ENCODE measurements around the gene SORBS1.

The SORBS1 gene

DNA sequence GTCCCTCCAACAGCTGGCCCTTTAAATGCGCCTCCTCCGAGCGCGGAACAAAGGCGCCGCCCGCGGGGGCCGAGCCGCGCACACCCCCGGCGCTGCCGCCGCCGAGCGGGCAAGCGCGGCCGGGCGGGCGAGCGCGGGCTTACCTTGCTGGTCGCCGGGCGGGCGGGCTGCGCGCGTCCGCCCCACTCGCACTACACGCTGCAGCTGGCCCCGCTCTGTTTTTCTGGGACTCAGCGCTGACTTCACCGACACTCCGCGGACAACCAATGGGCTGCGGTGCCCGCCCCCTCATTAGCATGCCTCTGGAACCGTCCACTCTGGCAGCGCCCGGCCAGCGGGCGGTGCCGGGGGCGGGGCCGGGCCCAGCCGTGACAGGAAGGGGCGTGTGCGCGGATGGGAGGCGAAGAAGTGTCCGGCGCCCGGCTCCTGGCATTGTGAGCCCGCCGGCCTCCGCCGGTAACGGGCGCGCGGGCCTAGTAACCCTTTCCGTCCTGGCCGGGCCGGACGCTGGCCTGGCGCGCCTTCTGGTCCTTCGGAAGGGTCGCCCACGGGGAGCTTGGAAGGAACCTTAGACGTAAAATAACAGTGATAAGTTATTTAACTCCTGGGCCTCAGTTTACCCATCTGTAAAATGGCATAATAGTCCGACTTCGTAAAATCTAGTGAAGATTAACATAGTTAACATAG lies at the start of gene SORBS1:
Gene SORBS1 (minus strand): TSS at position 195 of the 687 bp plus-strand sequence. CDS start 120,236 bp downstream, outside the sequence.
- in situ Hi-C loops (cut with MboI; ENCODE audit: low sequenced_read_pairs), result no loop called here

DNA sequence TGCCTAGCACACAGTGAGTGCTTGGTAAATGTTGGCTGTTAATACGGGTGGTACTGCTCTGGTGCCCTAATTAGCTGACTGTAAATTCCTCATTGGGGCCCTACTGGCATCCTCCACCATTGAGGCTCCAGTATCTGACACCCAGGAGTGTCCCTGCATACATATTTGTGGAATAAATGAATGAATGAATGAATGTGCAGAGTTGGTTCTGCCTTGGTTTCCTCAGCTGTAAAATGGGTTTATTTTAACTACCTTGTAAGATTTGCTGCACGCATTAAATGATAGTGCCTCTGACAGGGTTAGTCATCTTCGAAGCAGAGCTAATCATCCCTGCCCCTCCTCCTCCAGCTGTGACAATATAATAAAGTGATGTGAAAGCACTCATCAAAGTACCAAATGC lies 49.6 kb upstream of the SORBS1 start:
- in situ Hi-C loops (cut with MboI; ENCODE audit: low sequenced_read_pairs), result no loop called here

DNA sequence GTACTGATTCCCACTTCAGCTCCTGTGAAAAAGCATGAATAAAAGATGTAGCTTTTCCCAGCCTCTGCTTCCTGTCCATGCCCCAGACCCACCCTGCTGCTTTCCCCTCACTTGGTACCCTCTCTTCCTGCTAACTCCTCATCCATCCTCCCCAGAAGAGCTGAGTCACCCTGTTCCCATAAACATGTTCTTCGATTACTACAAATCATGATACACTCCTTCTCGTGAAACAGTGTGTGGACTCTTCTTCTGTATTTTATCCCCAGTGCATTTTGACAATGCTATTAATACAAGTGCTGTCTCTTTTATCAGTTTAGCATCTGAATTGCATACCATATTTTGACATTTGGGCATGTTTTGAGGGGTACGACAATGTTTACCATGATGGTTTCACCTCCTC lies 45.8 kb upstream of the SORBS1 start:
- in situ Hi-C loops (cut with MboI; ENCODE audit: low sequenced_read_pairs), result no loop called here

DNA sequence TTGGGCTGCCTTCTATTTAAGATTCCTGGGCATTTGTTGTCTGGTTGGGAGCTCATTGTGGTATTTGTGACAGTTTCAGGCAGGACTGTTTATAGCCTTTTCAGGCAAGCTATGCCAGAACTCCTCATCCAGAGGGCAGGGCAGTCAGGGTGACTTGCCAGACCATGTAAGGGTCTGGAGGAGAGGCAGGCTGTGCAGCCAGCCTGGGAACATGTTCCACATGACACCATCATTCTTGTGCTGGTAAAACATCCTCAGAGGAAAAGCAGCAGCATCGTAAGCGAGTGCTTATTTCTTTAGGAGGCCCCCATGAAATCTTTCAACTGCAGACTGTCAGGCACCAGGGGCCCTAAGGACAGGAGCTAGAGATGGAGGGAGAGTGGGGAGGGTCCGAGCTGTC lies 44.0 kb upstream of the SORBS1 start:
- in situ Hi-C loops (cut with MboI; ENCODE audit: low sequenced_read_pairs), result no loop called here

DNA sequence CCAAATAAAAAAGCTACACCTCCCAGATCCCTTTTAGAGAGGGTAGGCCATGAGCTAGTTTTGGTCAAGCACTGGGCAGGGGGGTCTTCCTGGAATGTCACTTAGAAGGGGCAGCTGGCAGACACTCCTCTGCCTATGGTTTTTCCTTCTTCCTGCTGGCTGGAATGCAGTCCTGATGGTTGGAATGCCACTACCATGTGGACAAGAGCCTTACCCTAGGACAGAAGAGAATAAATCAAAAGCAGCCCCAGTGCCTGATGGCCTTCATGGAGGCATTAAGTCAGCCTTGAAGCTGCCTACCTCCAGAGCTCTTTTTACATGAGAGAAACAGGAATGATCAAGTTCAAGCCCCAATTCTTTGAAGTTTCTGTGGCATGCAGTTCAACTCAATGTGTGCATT lies 43.5 kb upstream of the SORBS1 start:
- in situ Hi-C loops (cut with MboI; ENCODE audit: low sequenced_read_pairs), result no loop called here

DNA sequence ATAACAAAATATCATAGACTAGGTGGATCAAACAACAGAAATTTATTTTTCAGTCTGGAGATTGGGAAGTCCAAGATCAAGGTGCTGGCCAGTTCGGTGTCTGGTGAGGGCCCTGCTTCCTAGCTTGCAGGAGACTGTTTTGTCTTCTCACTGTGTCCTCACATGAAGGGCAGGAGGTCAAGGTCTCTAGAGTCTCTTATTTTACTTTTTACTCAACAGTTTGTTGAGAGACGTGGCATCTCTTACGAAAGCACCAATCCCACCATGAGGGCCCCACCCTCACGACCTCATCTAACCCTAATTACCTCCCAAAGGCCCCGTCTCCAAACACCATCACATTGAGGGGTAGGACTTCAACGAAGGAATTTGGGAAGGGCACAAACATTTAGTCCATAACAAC lies 41.2 kb upstream of the SORBS1 start:
- in situ Hi-C loops (cut with MboI; ENCODE audit: low sequenced_read_pairs), result no loop called here

DNA sequence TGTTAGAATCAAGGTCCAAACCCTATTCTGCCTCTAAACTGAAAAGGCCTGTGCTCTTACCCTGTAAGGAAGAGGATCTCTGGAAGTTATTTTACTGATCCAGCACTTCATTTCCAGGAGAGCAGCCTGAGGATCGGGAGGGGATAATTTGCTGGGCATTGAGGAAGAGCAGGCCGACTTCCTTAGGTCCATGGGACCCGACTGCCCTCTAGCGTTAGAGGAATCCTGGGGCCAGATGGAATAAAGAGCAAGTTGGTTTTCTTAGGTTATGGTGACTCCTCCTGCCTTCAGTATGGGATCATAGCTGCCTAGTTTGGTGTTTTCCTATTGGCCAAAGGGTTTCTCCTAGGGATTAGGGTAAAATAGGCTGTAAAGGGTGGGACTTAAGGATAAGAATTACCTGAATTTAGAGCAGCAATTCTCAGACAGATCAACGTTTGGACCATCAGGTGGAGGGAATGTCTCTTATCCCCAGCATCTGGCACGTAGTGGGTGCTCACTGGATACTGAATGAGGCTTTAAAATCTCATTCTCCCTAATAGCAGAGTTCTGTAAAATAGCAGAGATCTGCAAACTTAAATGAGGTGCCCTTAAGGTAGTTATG lies 40.0 kb upstream of the SORBS1 start:
- in situ Hi-C loops (cut with MboI; ENCODE audit: low sequenced_read_pairs), result no loop called here

DNA sequence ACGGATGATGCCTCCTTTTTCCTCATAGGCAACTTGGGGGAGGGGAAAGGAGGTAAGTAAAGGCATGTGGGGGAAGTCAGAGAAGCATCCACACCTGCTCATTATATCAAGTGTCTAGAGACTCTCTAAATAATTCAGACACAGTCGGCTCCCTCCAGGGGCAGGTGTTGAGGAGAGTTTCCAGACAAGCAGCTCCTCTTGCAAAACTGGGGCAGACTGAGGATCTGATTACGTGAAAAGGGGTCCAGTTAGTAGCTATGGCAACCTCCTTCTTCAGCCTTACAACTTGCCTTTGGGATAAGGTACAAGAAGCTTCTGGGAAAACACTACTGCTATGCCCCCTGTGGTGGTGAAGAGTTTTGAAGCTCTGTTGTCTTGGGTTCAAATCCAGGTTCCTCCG lies 39.0 kb upstream of the SORBS1 start:
- in situ Hi-C loops (cut with MboI; ENCODE audit: low sequenced_read_pairs), result no loop called here

DNA sequence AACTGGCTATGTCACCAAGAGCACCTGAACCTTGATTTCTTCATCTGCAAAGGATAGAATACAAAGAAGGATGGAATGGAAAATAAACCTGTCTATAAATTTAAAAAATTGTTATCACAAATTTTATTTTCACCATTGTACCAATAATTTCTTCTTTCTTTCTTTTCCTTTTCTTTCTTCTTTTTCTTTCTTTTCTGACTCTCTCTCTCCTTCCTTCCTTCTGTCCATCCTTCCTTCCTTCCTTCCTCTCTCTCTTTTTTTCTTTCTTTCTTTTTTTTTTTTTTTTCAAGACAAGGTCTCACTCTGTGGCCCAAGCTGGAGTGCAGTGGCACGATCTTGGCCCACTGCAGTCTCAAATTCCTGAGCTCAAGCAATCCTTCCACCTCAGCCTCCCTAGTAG lies 36.6 kb upstream of the SORBS1 start:
- in situ Hi-C loops (cut with MboI; ENCODE audit: low sequenced_read_pairs), result loop anchor here (10.0 kb wide), 1 partner anchor 163 kb away; no protein-coding TSS in a partner anchor

DNA sequence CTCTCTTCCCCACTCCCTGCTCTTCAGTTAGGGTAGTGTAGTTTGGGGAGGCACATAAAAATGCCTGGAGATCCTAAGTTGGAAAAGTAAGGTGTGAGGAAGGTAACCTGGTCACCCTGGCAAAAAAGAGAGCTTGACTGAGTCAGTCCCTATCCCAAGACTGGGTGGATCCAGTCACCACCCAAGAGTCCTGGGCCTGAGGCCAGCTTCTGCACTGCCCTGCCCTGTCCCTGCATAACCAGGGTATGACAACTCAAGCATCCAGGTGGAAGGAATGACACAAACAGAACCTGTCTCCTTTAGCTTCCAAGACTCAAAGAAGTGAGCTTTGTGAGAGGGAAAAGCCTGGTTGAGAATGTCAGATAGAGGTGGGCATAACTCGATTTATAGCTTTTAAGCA lies 26.9 kb upstream of the SORBS1 start:
- in situ Hi-C loops (cut with MboI; ENCODE audit: low sequenced_read_pairs), result no loop called here

DNA sequence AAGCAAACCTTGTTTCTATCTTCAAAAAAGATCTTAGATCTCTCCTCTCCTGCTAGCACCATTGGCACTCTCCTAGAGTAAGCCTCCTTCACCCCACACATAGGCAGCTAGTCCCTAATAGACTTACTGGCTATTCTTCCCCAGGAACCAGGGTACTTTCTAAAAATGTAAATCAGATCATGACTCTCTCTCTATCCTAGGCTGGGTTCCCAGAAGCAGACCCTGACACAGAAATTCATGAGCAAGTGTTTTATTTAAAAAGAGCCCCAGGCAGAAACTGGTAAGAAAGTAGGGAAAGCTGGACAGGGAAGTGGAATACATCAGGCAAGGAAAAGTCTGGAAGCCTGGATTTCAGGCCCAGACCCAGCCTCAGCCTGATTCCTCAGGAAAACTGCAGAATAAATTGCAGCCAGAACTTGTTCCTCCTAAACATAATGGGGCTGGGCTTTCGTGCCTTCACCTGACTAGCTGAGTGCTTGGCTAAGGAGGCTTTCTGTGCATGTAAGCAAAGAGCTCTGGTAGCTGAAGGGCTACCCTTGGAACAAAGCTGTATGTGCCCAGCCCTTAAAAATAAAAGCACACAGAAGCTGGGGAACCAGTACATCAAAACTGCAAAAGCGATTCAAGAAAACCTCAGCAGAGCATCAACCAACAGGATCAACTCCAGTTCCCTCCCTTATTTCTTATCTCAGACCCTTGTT lies 18.8 kb upstream of the SORBS1 start:
- in situ Hi-C loops (cut with MboI; ENCODE audit: low sequenced_read_pairs), result no loop called here

DNA sequence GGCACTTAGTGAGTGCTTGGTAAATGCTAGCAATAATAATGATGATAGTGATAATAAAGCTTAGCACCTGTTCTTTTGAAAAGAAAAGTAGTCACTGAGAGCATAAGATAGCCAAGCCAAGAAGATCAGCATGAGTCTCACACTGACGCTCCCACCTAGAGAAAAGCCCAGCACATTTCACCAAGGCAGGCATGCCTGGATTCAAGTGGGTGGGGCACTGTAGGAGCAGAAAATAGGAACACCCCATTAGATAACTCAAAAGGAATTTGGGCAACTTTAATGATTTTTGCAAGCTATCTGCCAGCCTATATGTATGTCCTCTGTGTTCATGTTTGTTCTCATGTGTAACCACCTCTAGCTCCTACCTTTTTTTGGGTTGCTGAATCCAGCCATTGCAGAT lies 18.1 kb upstream of the SORBS1 start:
- in situ Hi-C loops (cut with MboI; ENCODE audit: low sequenced_read_pairs), result no loop called here

DNA sequence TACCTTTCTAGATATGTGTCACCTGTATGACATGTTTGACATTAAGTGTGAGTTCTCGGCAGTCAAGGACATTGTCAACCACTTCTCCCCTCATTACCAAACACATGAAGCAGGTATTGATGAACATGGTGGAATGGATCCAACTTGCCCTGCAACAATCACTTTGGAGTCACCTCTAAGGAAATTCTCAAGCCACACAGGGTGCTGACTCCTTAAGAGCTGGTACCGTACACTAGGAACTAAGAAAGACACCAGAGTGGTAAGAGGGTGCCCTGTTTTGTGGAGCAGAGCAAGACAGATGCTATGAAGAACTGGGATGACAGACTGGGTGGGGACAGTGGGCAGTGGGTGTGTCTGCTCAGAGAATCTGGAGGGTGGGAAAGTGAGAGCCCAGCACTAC lies 17.4 kb upstream of the SORBS1 start:
- in situ Hi-C loops (cut with MboI; ENCODE audit: low sequenced_read_pairs), result no loop called here

DNA sequence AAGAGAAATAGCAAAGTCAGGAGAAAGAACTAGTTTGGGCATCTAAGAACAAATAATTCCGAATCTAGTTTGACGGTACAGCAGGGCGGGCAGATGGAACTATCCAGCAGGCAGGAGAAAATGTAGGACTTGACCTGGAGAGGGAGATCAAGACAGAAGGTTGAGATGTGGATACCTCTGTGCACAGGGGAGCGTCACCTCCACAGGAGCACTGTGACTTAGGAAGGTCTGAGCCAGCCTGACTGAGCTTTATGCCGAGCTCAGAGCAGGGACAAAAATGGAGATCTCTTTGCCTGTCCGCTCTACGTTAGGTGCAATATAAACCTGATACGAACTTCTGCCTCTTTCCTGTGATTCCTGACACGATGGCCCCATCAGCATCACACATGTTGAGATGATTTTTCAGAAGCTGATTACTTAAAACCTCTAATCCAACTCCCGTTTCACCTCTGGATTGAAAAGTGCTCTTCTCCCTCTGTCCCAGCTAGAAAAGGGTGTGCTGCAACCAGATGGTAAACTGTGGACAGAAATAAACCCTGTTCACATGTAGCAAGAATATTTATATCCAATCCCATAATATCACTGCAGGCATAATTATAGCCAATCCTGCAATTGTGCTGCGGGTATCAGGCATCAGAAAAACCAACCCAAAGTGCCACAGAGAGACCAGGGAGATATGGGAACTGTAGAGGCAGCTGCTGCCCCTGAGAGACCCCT lies 13.6 kb upstream of the SORBS1 start:
- in situ Hi-C loops (cut with MboI; ENCODE audit: low sequenced_read_pairs), result no loop called here

DNA sequence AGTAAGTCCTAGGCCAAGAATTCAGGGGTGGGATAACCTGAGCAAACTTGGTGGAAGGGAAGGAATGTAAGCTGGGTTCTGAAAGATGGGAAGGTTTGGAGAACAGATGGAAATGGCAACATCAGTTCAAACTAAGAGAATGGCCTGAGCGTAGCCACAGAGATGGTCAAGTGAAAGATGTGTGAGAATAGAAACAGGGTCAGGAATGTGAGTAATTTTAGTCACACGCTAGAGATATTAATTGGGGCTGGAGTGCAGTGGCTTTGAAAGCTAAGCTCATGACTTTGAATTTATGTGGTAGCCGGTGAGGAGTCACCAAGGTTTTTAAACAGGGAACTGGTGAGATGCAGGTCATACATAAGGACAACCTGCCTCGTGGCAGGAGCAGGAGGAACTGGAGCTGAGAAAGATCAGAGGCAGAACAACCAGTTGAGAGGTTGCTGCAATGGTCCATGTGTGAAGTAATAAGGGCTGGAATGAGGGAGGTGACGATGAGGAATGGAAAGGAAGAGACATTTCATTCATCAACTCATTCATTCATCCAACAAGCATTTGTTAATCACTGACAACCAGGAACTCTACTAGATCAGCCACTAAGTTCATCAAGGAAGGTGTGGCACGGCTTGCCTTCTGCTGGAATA lies 12.9 kb upstream of the SORBS1 start:
- in situ Hi-C loops (cut with MboI; ENCODE audit: low sequenced_read_pairs), result no loop called here

DNA sequence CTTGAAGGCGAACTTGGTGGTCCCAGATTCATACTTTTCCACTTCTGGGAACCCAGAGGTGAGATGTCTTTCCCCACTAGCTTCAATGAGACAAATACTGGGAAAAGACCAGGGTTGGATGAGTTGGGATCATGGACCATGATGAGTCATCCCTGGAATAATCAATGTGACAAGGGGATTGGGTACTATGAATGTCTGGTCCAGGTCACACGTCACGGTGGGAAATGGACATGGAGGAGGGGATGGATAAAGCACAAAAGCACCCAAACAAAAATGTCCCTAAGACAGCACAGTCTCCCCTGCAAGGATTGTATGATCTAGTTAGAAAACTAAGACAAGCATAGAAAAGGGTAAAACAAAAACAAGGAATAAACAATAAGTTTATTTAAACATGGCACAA lies 12.4 kb upstream of the SORBS1 start:
- in situ Hi-C loops (cut with MboI; ENCODE audit: low sequenced_read_pairs), result no loop called here

DNA sequence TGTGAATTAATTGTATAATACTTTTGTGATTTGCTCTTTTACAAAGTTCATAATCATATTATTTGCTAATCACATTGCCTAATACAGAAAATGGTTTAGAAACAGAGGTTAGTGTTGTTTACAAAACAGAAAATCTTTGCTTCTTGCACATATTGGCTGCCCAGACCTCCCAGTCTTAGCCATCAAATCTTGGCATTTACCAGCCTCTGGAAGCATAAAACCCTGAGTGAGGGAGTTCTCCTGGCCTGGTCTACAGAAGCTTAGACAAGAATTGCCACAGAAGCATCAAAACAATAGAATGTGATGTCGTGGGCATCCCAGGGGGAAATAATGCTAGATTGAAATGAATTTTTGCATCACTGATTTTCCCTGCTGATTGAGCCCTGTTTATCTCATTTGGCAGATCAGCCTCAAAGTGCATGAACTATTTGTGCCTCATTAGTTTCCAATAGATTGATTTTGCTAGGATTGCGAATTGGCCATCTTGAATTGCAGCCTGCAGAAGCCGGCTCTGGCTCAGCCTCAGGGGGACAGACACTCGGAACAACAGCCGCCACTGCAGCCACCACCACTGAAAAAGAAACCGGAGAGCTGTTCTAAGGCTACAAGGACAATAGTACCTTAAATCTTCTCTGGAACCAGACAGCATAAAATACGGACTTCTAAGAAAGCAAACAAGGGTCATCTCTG lies 11.1 kb upstream of the SORBS1 start:
- in situ Hi-C loops (cut with MboI; ENCODE audit: low sequenced_read_pairs), result no loop called here

DNA sequence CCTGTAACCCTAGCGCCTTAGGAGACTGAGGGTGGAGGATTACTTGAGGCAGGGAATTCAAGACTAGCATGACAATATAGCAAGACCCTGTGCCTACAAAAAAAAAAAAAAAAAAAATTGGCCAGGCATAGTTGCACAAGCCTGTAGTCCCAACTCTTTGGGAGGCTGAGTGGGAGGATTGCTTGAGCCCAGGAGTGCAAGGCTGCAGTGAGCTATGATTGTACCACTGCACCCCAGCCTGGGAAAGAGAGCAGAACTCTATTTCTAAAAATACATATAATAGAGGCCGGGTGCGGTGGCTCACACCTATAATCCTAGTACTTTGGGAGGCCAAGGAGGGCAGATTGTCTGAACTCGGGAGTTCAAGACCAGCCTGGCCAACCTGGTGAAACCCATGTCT lies 10.2 kb upstream of the SORBS1 start:
- in situ Hi-C loops (cut with MboI; ENCODE audit: low sequenced_read_pairs), result no loop called here

DNA sequence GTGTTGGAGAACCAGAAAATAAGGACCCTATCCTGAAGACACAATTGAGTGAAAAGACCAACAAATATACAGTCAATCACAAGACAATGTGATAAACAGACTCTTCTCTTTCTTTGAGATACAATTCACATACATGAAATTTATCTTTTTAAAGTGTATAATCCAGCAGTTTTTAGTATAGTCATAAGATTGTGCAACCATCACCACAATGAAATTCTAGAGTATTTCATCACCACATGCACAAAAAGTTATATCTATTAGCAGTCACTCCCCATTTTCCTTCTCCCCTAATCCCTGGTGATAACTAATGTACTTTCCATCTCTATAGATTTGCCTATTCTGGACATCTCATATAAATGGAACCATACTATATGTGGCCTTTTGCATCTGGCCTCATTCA lies 8.2 kb upstream of the SORBS1 start:
- in situ Hi-C loops (cut with MboI; ENCODE audit: low sequenced_read_pairs), result no loop called here

DNA sequence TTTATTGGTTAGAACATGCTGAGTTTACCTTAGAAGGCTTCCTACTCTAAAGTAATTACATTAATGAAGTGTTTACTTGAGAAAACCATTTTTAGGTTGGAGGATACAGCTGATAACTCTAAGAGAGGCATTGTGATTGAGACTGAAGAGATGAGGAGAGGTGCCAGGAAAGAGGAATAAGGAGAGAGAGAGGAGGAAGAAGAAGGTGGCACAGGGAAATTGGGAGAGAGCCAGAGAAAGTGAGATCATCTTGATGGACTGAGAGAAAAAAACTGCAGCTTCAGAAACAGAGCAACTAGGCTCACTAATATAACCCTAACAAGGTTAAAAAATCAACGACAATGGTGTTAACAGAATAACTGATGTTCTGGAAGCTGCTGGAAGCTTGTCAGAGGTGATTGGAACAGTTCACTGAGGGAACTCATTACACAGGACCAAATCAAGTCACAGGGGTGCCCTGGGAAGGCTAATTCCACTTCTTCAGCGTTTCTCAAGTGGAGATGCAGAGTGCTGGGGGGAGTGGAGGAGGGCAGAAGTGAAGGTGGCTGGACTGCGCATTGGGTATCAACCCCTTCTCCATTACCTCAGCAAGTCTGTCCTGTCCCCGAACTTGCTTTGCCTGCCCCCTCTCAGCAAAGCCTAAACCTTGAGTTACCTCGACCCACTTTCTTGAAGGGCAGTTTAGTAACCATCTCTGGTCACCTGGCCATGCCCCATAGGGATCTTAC lies 6.9 kb upstream of the SORBS1 start:
- in situ Hi-C loops (cut with MboI; ENCODE audit: low sequenced_read_pairs), result no loop called here

Data from HL-60/S4 (cell line).